Stimulated activated effector memory CD8-positive, alpha-beta T cell treated with anti-CD3 and anti-CD28 coated beads, Interleukin-12 subunit alpha, Interleukin-12 subunit beta, amount 100 ng/mL, for 72 hours (primary cell): Measurements from ENCODE around the gene MROH2B.

ENCODE experiments used
- ATAC-seq: fragments of 150-1000 bp; cut with Tn5 transposase; 2 replicates; pipeline ENCODE4 v1.10.0; 2021
- DNase-seq, 2 donors: peaks; one replicate each; pipeline ENCODE4 v3.0.0; 2021 to 2022; ENCODE audit warnings: low spot score in 2 of 2
- H3K27ac Mint-ChIP-seq: one replicate; pipeline ENCODE4 v1.8.0; 2022; ENCODE audit warnings: mild to moderate bottlenecking, mixed read lengths
- H3K36me3 Mint-ChIP-seq: one replicate; pipeline ENCODE4 v1.8.0; 2022; ENCODE audit warnings: mild to moderate bottlenecking, mixed read lengths
- H3K4me1 Mint-ChIP-seq: one replicate; pipeline ENCODE4 v1.8.0; 2022; ENCODE audit warnings: mixed read lengths
- H3K4me3 Mint-ChIP-seq: one replicate; pipeline ENCODE4 v1.8.0; 2022; ENCODE audit warnings: mild to moderate bottlenecking, mixed read lengths
- H3K9me3 Mint-ChIP-seq: one replicate; pipeline ENCODE4 v1.8.0; 2022; ENCODE audit warnings: mixed read lengths

MROH2B gene

DNA sequence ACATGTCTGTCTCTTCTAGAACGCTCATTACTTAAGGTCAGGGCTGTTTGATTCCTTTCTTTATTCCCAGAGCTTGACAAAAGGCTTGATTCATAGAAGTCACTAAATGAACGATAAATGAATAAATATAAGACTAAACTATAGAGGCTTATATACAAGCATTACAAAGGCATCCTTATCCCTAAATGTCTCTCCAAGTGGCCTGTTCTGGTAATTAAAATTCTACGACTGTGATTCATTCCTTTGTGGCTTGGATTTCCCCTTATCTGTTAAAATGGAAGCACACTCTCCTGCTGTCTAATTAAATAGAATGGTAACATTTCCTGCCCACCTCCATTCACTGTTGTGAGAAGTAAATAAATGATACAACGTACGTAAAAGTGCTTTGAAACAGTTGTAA lies 112.3 kb downstream of the MROH2B start:
- ATAC-seq (no peak), DNase-seq (no peak)
- Mint-ChIP-seq H3K4me3 (no peak overlapping the region), H3K27ac (no peak overlapping the region), H3K9me3 (peaks cover 3% of the 10 kb centered on the region), H3K4me1 (no peaks in the 10 kb centered on the region), H3K36me3 (no peaks in the 10 kb centered on the region)

DNA sequence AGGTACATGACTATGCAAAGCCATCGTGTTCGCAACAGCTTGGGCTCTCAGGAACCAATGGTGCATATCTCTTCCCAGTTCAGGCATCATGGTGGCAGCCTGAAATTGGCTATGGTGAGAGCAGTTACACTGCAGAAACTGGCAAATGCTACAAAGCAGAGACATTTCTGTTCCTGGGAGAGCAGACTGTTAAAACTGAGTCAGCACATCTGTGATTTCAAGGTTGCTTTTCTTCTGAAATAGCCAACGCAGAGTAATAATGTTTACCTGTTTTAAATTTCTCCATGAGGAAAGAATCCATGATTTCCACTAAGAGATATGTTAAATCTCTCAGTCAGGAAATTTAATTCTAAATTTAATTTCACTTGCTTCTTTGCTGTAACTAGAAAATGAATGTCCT lies 114.1 kb downstream of the MROH2B start:
- Mint-ChIP-seq H3K9me3 (peaks cover 3% of the 10 kb centered on the region), H3K27ac (no peak overlapping the region), H3K4me1 (no peaks in the 10 kb centered on the region), H3K36me3 (no peaks in the 10 kb centered on the region), H3K4me3 (no peak overlapping the region)
- no peak for ATAC-seq
- no peak for DNase-seq

DNA sequence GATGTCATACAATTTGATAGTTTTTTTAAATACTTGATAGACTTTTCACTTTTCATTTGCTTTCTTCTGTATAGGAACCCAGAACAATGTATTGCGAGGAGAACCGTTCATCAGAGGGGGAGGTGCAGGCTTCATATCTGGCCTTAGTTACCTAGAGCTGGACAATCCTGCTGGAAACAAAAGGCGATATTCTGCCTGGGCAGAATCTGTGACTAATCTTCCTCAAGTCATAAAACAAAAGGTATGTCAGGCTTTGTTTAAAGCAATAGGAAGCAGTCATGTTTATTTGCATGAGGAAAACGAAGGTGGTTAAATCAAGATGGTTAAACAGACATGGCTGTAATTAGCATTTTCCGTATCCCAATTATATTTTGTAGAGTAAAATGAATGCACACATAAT lies 115.8 kb downstream of the MROH2B start:
- no peaks in the 10 kb centered on the region for H3K36me3 Mint-ChIP-seq
- H3K4me1 Mint-ChIP-seq, result no peaks in the 10 kb centered on the region
- ATAC-seq, result no peak
- DNase-seq, result no peak
- H3K9me3 Mint-ChIP-seq, result peaks cover 3% of the 10 kb centered on the region
- H3K4me3 Mint-ChIP-seq, result no peak overlapping the region
- no peak overlapping the region for H3K27ac Mint-ChIP-seq
